ENCODE data around the gene SEPSECS. TPM values are rescaled to one million over a fixed set of nuclear protein-coding genes. Genes with fewer than 3 reads are reported as not detected.

SEPSECS gene
- total and polyA plus RNA-seq, 2 of the 13 experiments (the other 11 are each of a cell fraction or from before 2014, with no cell fraction given): 9.4 to 14.3 TPM

DNA sequence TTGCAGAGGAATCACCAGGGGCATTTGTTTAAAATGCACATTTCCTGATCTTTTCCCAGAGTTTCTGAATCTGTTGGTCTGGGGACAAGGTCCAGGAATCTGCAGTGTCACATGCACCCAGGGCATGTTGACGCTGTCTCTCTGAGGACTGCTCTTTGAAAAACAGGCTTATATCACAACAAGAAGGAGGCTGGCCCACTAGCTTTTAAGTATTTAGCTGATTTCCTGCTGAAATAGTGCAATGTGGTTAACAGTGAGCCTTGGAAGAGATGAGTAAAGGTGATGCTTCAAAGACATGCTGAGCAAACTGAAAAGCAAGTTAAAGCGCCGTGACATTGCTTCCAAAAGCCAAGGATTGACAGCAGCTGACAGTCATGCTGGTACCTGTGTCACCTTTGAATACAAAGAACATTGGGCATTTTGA, 18.6 kb upstream of the SEPSECS start (continued):
- TF ChIP-seq, protein P1, sequence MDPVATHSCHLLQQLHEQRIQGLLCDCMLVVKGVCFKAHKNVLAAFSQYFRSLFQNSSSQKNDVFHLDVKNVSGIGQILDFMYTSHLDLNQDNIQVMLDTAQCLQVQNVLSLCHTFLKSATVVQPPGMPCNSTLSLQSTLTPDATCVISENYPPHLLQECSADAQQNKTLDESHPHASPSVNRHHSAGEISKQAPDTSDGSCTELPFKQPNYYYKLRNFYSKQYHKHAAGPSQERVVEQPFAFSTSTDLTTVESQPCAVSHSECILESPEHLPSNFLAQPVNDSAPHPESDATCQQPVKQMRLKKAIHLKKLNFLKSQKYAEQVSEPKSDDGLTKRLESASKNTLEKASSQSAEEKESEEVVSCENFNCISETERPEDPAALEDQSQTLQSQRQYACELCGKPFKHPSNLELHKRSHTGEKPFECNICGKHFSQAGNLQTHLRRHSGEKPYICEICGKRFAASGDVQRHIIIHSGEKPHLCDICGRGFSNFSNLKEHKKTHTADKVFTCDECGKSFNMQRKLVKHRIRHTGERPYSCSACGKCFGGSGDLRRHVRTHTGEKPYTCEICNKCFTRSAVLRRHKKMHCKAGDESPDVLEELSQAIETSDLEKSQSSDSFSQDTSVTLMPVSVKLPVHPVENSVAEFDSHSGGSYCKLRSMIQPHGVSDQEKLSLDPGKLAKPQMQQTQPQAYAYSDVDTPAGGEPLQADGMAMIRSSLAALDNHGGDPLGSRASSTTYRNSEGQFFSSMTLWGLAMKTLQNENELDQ (CRISPR knock-in tag; IDR thresholded peaks at IDR 0.05; ENCODE audit: borderline replicate concordance): no peak
- TF ChIP-seq MYNN (CRISPR knock-in tag; IDR thresholded peaks at IDR 0.05; ENCODE audit: low read depth) (no peak), ZNF672 (CRISPR knock-in tag; IDR thresholded peaks at IDR 0.05) (no peak), ZKSCAN5 (CRISPR knock-in tag; IDR thresholded peaks at IDR 0.05) (no peak), ZNF296 (CRISPR knock-in tag; conservative IDR thresholded peaks at IDR 0.05) (no peak), MXD4 (CRISPR knock-in tag; IDR thresholded peaks at IDR 0.05) (no peak; the same call in 1 of the 2 replicates), ZNF335 (CRISPR knock-in tag; IDR thresholded peaks at IDR 0.05) (no peak), TOE1 (CRISPR knock-in tag; IDR thresholded peaks at IDR 0.05) (no peak), HOXD1 (CRISPR knock-in tag; IDR thresholded peaks at IDR 0.05) (no peak), ZNF772 (CRISPR knock-in tag; IDR thresholded peaks at IDR 0.05) (no peak), PRPF4 (IDR thresholded peaks at IDR 0.05; ENCODE audit: low read depth, low read length, poor library complexity, severe bottlenecking) (no peak), ATF1 (CRISPR knock-in tag; IDR thresholded peaks at IDR 0.05) (no peak), NCOR1 (IDR thresholded peaks at IDR 0.05; ENCODE audit: borderline replicate concordance, low read length) (peak; percentile 85; the same call in 1 of the 2 replicates), ZIK1 (CRISPR knock-in tag; IDR thresholded peaks at IDR 0.05; ENCODE audit: borderline replicate concordance, low read depth) (no peak), MAFF (IDR thresholded peaks at IDR 0.05; ENCODE audit: low read depth, low read length) (peak; percentile 47; the same call in 1 of the 2 replicates), ZFP82 (CRISPR knock-in tag; IDR thresholded peaks at IDR 0.05; ENCODE audit: borderline replicate concordance) (no peak), ZNF720 (CRISPR knock-in tag; IDR thresholded peaks at IDR 0.05) (no peak), ZFAT (CRISPR knock-in tag; conservative IDR thresholded peaks at IDR 0.05) (no peak), ZNF251 (CRISPR knock-in tag; IDR thresholded peaks at IDR 0.05) (no peak)
- TF ChIP-seq, protein P2, sequence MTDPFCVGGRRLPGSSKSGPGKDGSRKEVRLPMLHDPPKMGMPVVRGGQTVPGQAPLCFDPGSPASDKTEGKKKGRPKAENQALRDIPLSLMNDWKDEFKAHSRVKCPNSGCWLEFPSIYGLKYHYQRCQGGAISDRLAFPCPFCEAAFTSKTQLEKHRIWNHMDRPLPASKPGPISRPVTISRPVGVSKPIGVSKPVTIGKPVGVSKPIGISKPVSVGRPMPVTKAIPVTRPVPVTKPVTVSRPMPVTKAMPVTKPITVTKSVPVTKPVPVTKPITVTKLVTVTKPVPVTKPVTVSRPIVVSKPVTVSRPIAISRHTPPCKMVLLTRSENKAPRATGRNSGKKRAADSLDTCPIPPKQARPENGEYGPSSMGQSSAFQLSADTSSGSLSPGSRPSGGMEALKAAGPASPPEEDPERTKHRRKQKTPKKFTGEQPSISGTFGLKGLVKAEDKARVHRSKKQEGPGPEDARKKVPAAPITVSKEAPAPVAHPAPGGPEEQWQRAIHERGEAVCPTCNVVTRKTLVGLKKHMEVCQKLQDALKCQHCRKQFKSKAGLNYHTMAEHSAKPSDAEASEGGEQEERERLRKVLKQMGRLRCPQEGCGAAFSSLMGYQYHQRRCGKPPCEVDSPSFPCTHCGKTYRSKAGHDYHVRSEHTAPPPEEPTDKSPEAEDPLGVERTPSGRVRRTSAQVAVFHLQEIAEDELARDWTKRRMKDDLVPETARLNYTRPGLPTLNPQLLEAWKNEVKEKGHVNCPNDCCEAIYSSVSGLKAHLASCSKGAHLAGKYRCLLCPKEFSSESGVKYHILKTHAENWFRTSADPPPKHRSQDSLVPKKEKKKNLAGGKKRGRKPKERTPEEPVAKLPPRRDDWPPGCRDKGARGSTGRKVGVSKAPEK (CRISPR knock-in tag; IDR thresholded peaks at IDR 0.05; ENCODE audit: borderline replicate concordance): no peak
- TF ChIP-seq, protein P3, sequence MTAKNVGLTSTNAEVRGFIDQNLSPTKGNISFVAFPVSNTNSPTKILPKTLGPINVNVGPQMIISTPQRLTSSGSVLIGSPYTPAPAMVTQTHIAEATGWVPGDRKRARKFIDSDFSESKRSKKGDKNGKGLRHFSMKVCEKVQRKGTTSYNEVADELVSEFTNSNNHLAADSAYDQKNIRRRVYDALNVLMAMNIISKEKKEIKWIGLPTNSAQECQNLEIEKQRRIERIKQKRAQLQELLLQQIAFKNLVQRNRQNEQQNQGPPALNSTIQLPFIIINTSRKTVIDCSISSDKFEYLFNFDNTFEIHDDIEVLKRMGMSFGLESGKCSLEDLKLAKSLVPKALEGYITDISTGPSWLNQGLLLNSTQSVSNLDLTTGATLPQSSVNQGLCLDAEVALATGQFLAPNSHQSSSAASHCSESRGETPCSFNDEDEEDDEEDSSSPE (CRISPR knock-in tag; IDR thresholded peaks at IDR 0.05): no peak
- TF ChIP-seq, protein P4, sequence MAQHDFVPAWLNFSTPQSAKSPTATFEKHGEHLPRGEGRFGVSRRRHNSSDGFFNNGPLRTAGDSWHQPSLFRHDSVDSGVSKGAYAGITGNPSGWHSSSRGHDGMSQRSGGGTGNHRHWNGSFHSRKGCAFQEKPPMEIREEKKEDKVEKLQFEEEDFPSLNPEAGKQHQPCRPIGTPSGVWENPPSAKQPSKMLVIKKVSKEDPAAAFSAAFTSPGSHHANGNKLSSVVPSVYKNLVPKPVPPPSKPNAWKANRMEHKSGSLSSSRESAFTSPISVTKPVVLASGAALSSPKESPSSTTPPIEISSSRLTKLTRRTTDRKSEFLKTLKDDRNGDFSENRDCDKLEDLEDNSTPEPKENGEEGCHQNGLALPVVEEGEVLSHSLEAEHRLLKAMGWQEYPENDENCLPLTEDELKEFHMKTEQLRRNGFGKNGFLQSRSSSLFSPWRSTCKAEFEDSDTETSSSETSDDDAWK (CRISPR knock-in tag; IDR thresholded peaks at IDR 0.05): no peak
- TF ChIP-seq, protein P5, sequence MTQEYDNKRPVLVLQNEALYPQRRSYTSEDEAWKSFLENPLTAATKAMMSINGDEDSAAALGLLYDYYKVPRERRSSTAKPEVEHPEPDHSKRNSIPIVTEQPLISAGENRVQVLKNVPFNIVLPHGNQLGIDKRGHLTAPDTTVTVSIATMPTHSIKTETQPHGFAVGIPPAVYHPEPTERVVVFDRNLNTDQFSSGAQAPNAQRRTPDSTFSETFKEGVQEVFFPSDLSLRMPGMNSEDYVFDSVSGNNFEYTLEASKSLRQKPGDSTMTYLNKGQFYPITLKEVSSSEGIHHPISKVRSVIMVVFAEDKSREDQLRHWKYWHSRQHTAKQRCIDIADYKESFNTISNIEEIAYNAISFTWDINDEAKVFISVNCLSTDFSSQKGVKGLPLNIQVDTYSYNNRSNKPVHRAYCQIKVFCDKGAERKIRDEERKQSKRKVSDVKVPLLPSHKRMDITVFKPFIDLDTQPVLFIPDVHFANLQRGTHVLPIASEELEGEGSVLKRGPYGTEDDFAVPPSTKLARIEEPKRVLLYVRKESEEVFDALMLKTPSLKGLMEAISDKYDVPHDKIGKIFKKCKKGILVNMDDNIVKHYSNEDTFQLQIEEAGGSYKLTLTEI (CRISPR knock-in tag; conservative IDR thresholded peaks at IDR 0.05): no peak
